Neural cell (in vitro differentiated cells): ENCODE data around the gene STXBP4. TPM values are rescaled to one million over a fixed set of nuclear protein-coding genes. Genes with fewer than 3 reads are reported as not detected.

ENCODE experiments used
- H2AFZ ChIP-seq: fragments of 200-600, 300-800 bp; sonication (generic), shearing (Covaris generic); 2 replicates; pipeline ENCODE4 v1.6.0; 2014; ENCODE audit warnings: low read depth, mild to moderate bottlenecking, antibody characterized with exemption, low read length, moderate library complexity
- H3F3A ChIP-seq: fragments of 200-600 bp; shearing (Covaris generic); 2 replicates; pipeline ENCODE4 v1.6.1; 2016; ENCODE audit warnings: mild to moderate bottlenecking, moderate library complexity, mixed read lengths, antibody characterized with exemption, low read length; ENCODE audit not compliant: insufficient read depth, poor library complexity, severe bottlenecking
- H3K27ac ChIP-seq: fragments of 200-600, 300-800 bp; sonication (generic), shearing (Covaris generic); 2 replicates; pipeline ENCODE4 v1.5.1; 2014; ENCODE audit warnings: mild to moderate bottlenecking, low read length, moderate library complexity
- H3K27me3 ChIP-seq: fragments of 300-800, 200-600 bp; sonication (generic), shearing (Covaris generic); 2 replicates; pipeline ENCODE4 v1.6.0; 2014; ENCODE audit warnings: mild to moderate bottlenecking, low read depth, low read length, moderate library complexity; ENCODE audit not compliant: insufficient read depth
- H3K36me3 ChIP-seq: fragments of 300-800, 200-600 bp; sonication (generic), shearing (Covaris generic); 2 replicates; pipeline ENCODE4 v1.5.1; 2014; ENCODE audit warnings: mild to moderate bottlenecking, antibody characterized with exemption, low read length, moderate library complexity; ENCODE audit not compliant: insufficient read depth
- H3K4me2 ChIP-seq: fragments of 300-800, 200-600 bp; sonication (generic), shearing (Covaris generic); 2 replicates; pipeline ENCODE4 v1.6.0; 2014; ENCODE audit warnings: mild to moderate bottlenecking, low read length
- H3K4me3 ChIP-seq: fragments of 300-800, 200-600 bp; sonication (generic), shearing (Covaris generic); 2 replicates; pipeline ENCODE4 v1.5.1; 2014; ENCODE audit warnings: mild to moderate bottlenecking, low read length, moderate library complexity
- H3K79me2 ChIP-seq: fragments of 200-600 bp; shearing (Covaris generic); replicated peaks from 2 replicates; pipeline ENCODE4 v1.6.0; 2014; ENCODE audit warnings: mild to moderate bottlenecking, low read length, moderate library complexity; ENCODE audit not compliant: insufficient read depth
- H3K9ac ChIP-seq: fragments of 300-800, 200-600 bp; sonication (generic), shearing (Covaris generic); 2 replicates; pipeline ENCODE4 v1.6.1; 2016; ENCODE audit warnings: mild to moderate bottlenecking, low read length, mixed read lengths
- H3K9me2 ChIP-seq: fragments of 200-600 bp; shearing (Covaris generic); 2 replicates; pipeline ENCODE4 v1.6.1; 2016; ENCODE audit warnings: mild to moderate bottlenecking, low read length, mixed read lengths; ENCODE audit not compliant: insufficient read depth
- H3K9me3 ChIP-seq: fragments of 200-600, 300-800 bp; sonication (generic), shearing (Covaris generic); 2 replicates; pipeline ENCODE4 v1.6.1; 2016; ENCODE audit warnings: mild to moderate bottlenecking, mixed run types, low read length, moderate library complexity, mixed read lengths
- H4K20me1 ChIP-seq: fragments of 200-600 bp; shearing (Covaris generic); 2 replicates; pipeline ENCODE4 v1.6.1; 2016; ENCODE audit warnings: mild to moderate bottlenecking, mixed run types; ENCODE audit not compliant: insufficient read depth
- CTCF ChIP-seq: fragments of 450-650 bp; IDR thresholded peaks from 2 replicates; pipeline ENCODE4 v1.5.1; 2014; ENCODE audit warnings: antibody characterized with exemption, mild to moderate bottlenecking, moderate library complexity; ENCODE audit not compliant: poor library complexity, severe bottlenecking
- EP300 ChIP-seq: fragments of 450-650 bp; conservative IDR thresholded peaks from 2 replicates; pipeline ENCODE4 v1.6.1; 2014; ENCODE audit warnings: antibody characterized with exemption, mild to moderate bottlenecking, moderate library complexity; ENCODE audit not compliant: poor library complexity, severe bottlenecking
- EZH2 ChIP-seq: fragments of 200-600, 300-800 bp; shearing (Covaris generic), sonication (generic); IDR thresholded peaks from 2 replicates; pipeline ENCODE4 v1.6.1; 2014; ENCODE audit warnings: antibody characterized with exemption, low read length, borderline replicate concordance, mild to moderate bottlenecking; ENCODE audit not compliant: insufficient read depth, poor library complexity, severe bottlenecking
- MXI1 ChIP-seq: fragments of 450-650 bp; conservative IDR thresholded peaks from 2 replicates; pipeline ENCODE4 v1.6.1; 2014; ENCODE audit warnings: antibody characterized with exemption, mild to moderate bottlenecking; ENCODE audit not compliant: poor library complexity, severe bottlenecking
- POLR2AphosphoS5 ChIP-seq: IDR thresholded peaks from 2 replicates; pipeline ENCODE4 v1.6.1; 2012
- RAD21 ChIP-seq: fragments of 450-650 bp; conservative IDR thresholded peaks from 2 replicates; pipeline ENCODE4 v1.6.1; 2014; ENCODE audit warnings: antibody characterized with exemption, mild to moderate bottlenecking, moderate library complexity
- REST ChIP-seq: IDR thresholded peaks from 2 replicates; pipeline ENCODE4 v1.6.1; 2012; ENCODE audit warnings: borderline replicate concordance
- SMC3 ChIP-seq: fragments of 450-650 bp; conservative IDR thresholded peaks from 2 replicates; pipeline ENCODE4 v1.6.1; 2014; ENCODE audit warnings: antibody characterized with exemption, mild to moderate bottlenecking, moderate library complexity; ENCODE audit not compliant: poor library complexity
- TAF1 ChIP-seq: IDR thresholded peaks from 2 replicates; pipeline ENCODE4 v1.6.1; 2012; ENCODE audit warnings: low read depth
- polyA plus RNA-seq: library from polyadenylated mRNA; depleted of rRNA; stranded (reverse); fragments of >200 nt; gene quantifications from 2 replicates; pipeline ENCODE4 v1.2.3, GENCODE V29; 2014

The STXBP4 gene
- polyA plus RNA-seq, 1 donor from 2014 or later: 8.1 TPM

GRCh38 chr17:55068862-55069811 is 100.6 kb downstream of the STXBP4 start:
- Histone ChIP-seq H3K36me3 (no peaks in the 10 kb centered on the region), H3K9ac (no peak overlapping the region), H3K27ac (no peak overlapping the region), H3K9me3 (no peaks in the 10 kb centered on the region), H3K79me2 (no peaks in the 10 kb centered on the region), H3K9me2 (no peaks in the 10 kb centered on the region), H3K27me3 (no peaks in the 10 kb centered on the region), H3F3A (no peaks in the 10 kb centered on the region), H3K4me3 (no peak overlapping the region), H4K20me1 (no peaks in the 10 kb centered on the region), H2AFZ (no peak overlapping the region), H3K4me2 (no peak overlapping the region)
- TF ChIP-seq EZH2 (no peak), SMC3 (no peak), EP300 (no peak), POLR2AphosphoS5 (no peak), TAF1 (no peak), MXI1 (no peak), CTCF (no peak)

DNA sequence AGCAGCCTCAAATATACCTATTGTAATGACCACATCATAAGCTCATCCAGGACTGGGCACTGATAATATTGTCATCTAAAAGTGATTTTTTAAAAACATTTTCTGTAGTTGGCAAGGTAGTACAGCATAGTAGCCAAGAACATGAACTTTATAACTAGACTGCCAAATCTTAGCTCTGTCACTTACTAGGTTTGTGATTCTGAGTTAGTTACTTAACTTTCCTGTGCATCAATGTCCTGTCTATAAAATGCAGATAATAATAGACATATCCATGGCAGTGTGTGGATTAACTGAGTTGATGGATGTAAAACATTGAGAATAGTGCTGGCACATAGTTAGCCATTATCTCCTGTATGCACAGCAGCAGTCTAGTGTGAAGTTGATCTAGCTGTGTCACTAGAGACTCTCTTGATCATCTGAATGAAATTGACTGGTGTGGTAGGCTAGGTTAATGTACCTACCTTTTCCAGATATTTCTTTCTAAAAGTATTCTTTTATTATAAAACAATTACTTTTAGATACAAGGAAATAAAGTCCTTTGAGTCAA is 101.5 kb downstream of the STXBP4 start:
- Histone ChIP-seq H3K9ac (no peak overlapping the region), H3K36me3 (no peaks in the 10 kb centered on the region), H3K9me3 (no peaks in the 10 kb centered on the region), H3K27ac (no peak overlapping the region), H3K4me2 (no peak overlapping the region), H3K4me3 (no peak overlapping the region), H2AFZ (no peak overlapping the region), H3F3A (no peaks in the 10 kb centered on the region), H3K79me2 (no peaks in the 10 kb centered on the region), H4K20me1 (no peaks in the 10 kb centered on the region), H3K27me3 (no peaks in the 10 kb centered on the region), H3K9me2 (no peaks in the 10 kb centered on the region)
- TF ChIP-seq REST (no peak), EP300 (no peak), CTCF (no peak), TAF1 (no peak), SMC3 (no peak), POLR2AphosphoS5 (no peak), EZH2 (no peak), RAD21 (no peak), MXI1 (no peak)
